CD4-positive, alpha-beta T cell treated with Interleukin-17A for 1 hour (primary cell): ENCODE data around the gene TNFRSF17.

Experiments used
- DNase-seq: peaks from one replicate; pipeline ENCODE4 v3.0.0-alpha.2; 2020

The TNFRSF17 gene

GRCh38 chr16:12009462-12009861 is 44.5 kb downstream of the TNFRSF17 start:
- no peak for DNase-seq

GRCh38 chr16:12009922-12010321 is 44.9 kb downstream of the TNFRSF17 start:
- no peak for DNase-seq

GRCh38 chr16:12010388-12011251 is 45.6 kb downstream of the TNFRSF17 start:
- DNase-seq, result no peak

GRCh38 chr16:12011565-12011964 is 46.6 kb downstream of the TNFRSF17 start:
- DNase-seq, result no peak

GRCh38 chr16:12016291-12016947 is 51.4 kb downstream of the TNFRSF17 start:
- DNase-seq, result no peak

GRCh38 chr16:12017558-12017957 is 52.5 kb downstream of the TNFRSF17 start:
- no peak for DNase-seq
